T-cell (primary cell): ENCODE results near the gene GALNT11. TPM values are rescaled to one million over a fixed set of nuclear protein-coding genes. Genes with fewer than 3 reads are reported as not detected.
"Not testable (repeated sequence)": the region's sequence is repeated elsewhere in the genome, so short reads cannot be mapped to it uniquely, and the experiment has no call there.

Experiments used
- ATAC-seq, 4 experiments: fragments of 200-7000 bp in 3 of 4; fragments of 150-1000 bp in 1 of 4; cut with Tn5 transposase; replicated peaks in 1 of 4; 1 replicate in 3 of 4; 2 replicates in 1 of 4; pipeline ENCODE4 v1.10.0; 2021; ENCODE audit warnings: moderate library complexity in 3 of 4, mild to moderate bottlenecking in 2 of 4, moderate number of reproducible peaks in 1 of 4
- CTCF ChIA-PET, 2 donors: fragments of 300-600 bp; sonication (Branson Sonifier 250); formaldehyde crosslinking; loops; one replicate each; lab custom pipeline; 2022; ENCODE audit warnings: antibody characterized with exemption in 2 of 2; lab: Charles Lee
- POLR2A ChIA-PET, 2 donors: fragments of 300-600 bp; sonication (Branson Sonifier 250); formaldehyde crosslinking; loops; one replicate each; lab custom pipeline; 2022; ENCODE audit warnings: antibody characterized with exemption in 2 of 2; lab: Charles Lee
- DNase-seq, 35 experiments: peaks; one replicate each; pipeline versions ENCODE4 v3.0.0 to v3.0.0-alpha.2; 2013 to 2023
- H3K27ac ChIP-seq: one replicate; pipeline ENCODE4 v1.5.1; 2013; ENCODE audit warnings: low read length
- H3K27me3 ChIP-seq, 2 experiments: replicated peaks in 1 of 2; 1 replicate in 1 of 2; 2 replicates in 1 of 2; pipeline versions ENCODE4 v1.6.1 to v1.7.0; 2013; ENCODE audit warnings: low read length in 1 of 2, mixed read lengths in 1 of 2; ENCODE audit not compliant: control insufficient read depth in 2 of 2, insufficient read depth in 2 of 2; ENCODE audit errors: extremely low read depth in 1 of 2
- H3K36me3 ChIP-seq, 2 donors: 1 replicate in 1 of 2; 2 replicates in 1 of 2; pipeline versions ENCODE4 v1.6.1 to v1.7.0; 2013; ENCODE audit warnings: low read length in 1 of 2; ENCODE audit not compliant: control insufficient read depth in 2 of 2, insufficient read depth in 1 of 2; ENCODE audit errors: extremely low read depth in 1 of 2
- H3K4me1 ChIP-seq, 2 experiments: 1 replicate in 1 of 2; 2 replicates in 1 of 2; pipeline versions ENCODE4 v1.6.1 to v1.7.0; 2013; ENCODE audit warnings: low read length in 2 of 2, mixed read lengths in 1 of 2; ENCODE audit not compliant: insufficient read depth in 2 of 2, control insufficient read depth in 1 of 2; ENCODE audit errors: extremely low read depth in 1 of 2
- H3K4me3 ChIP-seq, 2 donors: 1 replicate in 1 of 2; 2 replicates in 1 of 2; pipeline versions ENCODE4 v1.5.1 to v1.7.0; 2013; ENCODE audit warnings: mild to moderate bottlenecking in 2 of 2, low read length in 1 of 2, moderate library complexity in 1 of 2; ENCODE audit not compliant: control insufficient read depth in 1 of 2; ENCODE audit errors: extremely low read depth in 1 of 2
- H3K9me3 ChIP-seq: 2 replicates; pipeline ENCODE4 v1.7.0; 2013
- H3K27ac Mint-ChIP-seq, 2 donors: one replicate each; pipeline ENCODE4 v1.8.0; 2020 to 2021; ENCODE audit warnings: mild to moderate bottlenecking in 2 of 2, mixed read lengths in 2 of 2
- H3K27me3 Mint-ChIP-seq, 2 donors: one replicate each; pipeline ENCODE4 v1.8.0; 2021 to 2022; ENCODE audit warnings: mixed read lengths in 2 of 2
- H3K36me3 Mint-ChIP-seq: one replicate; pipeline ENCODE4 v1.8.0; 2021; ENCODE audit warnings: mixed read lengths
- H3K4me1 Mint-ChIP-seq, 3 donors: one replicate each; pipeline ENCODE4 v1.8.0; 2020 to 2022; ENCODE audit warnings: mixed read lengths in 3 of 3, mild to moderate bottlenecking in 1 of 3
- H3K4me3 Mint-ChIP-seq, 3 donors: one replicate each; pipeline ENCODE4 v1.8.0; 2020 to 2022; ENCODE audit warnings: mild to moderate bottlenecking in 3 of 3, mixed read lengths in 3 of 3, moderate library complexity in 3 of 3
- H3K9me3 Mint-ChIP-seq, 3 donors: one replicate each; pipeline ENCODE4 v1.8.0; 2020 to 2022; ENCODE audit warnings: mixed read lengths in 3 of 3
- WGBS: methylation state at CpG from one replicate; pipeline ENCODE4 v1.1.5; 2013; ENCODE audit warnings: missing lambda C conversion rate; ENCODE audit not compliant: insufficient coverage; 5-methylcytosine and 5-hydroxymethylcytosine counted together
- total RNA-seq, 35 experiments: library from RNA in 6 of 35; stranded (reverse) in 6 of 35; fragments of 120-200 nt in 1 of 35; gene quantifications; one replicate each; pipeline versions ENCODE4 v1.2.1 to v1.2.4 and lab custom pipeline; 2013 to 2026

GALNT11 gene
- total RNA-seq, 5 donors from 2014 or later (not counting 1 experiment from before 2014, with no cell fraction given), result 20.4 to 28.2 (median 24.0) TPM

- Histone ChIP-seq H3K27me3 (no peaks in the 10 kb centered on the region), H3K4me1 (no peaks in the 10 kb centered on the region), H3K4me3 (peak overlapping the region in 1 of 2 donors; percentile 15), H3K36me3 (peaks cover 2 to 15% of the 10 kb centered on the region in 2 donors), H3K27ac (no peak overlapping the region), H3K9me3 (no peaks in the 10 kb centered on the region)
- 100% methylated on average over 1 of the region's 5 CpGs for WGBS
- Mint-ChIP-seq H3K27ac (no peak overlapping the region), H3K9me3 (peaks cover 15 to 37% (median 17%) of the 10 kb centered on the region in 3 donors), H3K27me3 (no peaks in the 10 kb centered on the region), H3K4me1 (peaks cover 5 to 18% (median 13%) of the 10 kb centered on the region in 3 donors), H3K36me3 (peaks cover 79% of the 10 kb centered on the region), H3K4me3 (no peak overlapping the region)
- DNase-seq, result no peak
- ChIA-PET POLR2A (no interaction called here), CTCF (no interaction called here)
- ATAC-seq, result no peak
Measured at GRCh38 chr7:152035817-152036216, 10.3 kb downstream of the GALNT11 start.

DNA sequence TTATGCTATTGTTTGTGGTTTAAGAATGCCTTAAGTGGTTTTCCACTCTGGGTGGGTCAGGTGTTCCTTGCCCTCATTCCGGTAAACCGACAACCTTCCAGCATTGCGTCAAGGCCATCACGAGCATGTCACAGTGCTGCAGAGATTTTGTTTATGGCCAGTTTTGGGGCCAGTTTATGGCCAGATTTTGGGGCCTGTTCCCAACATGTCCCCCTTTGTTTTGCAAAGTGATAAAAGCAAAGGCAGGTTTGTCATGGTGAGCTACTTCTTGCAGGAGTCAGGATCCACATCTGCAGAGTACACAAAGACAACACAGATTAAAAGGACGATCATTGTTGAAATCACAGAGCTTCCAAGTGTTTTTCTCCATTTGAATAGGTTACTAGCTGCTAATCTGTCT, 12.9 kb downstream of the GALNT11 start:
- H3K27me3 Mint-ChIP-seq, POLR2A ChIA-PET, H3K4me1 ChIP-seq, H3K9me3 ChIP-seq, H3K4me3 Mint-ChIP-seq, H3K27me3 ChIP-seq, DNase-seq, H3K4me3 ChIP-seq, ATAC-seq, H3K27ac ChIP-seq, H3K27ac Mint-ChIP-seq: not testable (repeated sequence)
- 94% methylated on average over 3 of the region's 5 CpGs for WGBS
- Mint-ChIP-seq H3K4me1 (peaks cover 5 to 10% (median 5%) of the 10 kb centered on the region in 3 donors), H3K36me3 (peaks cover 84% of the 10 kb centered on the region), H3K9me3 (peaks cover 15 to 48% (median 19%) of the 10 kb centered on the region in 3 donors)
- CTCF ChIA-PET, result interaction anchor here (0.6 to 0.8 kb wide), 2 partner anchors 11 to 37 kb away, joined by 3 to 4 read pairs; no protein-coding TSS in a partner anchor
- H3K36me3 ChIP-seq, result peaks cover 2 to 15% of the 10 kb centered on the region in 2 donors

GRCh38 chr7:152043086-152043485, 17.6 kb downstream of the GALNT11 start:
- H3K4me1 Mint-ChIP-seq, result peaks cover 18 to 25% (median 19%) of the 10 kb centered on the region in 3 donors
- peaks cover 10 to 60% (median 33%) of the 10 kb centered on the region in 3 donors for H3K9me3 Mint-ChIP-seq
- H3K27me3 Mint-ChIP-seq, DNase-seq, ATAC-seq, H3K4me3 ChIP-seq, CTCF ChIA-PET, H3K4me3 Mint-ChIP-seq, H3K27ac ChIP-seq, H3K27ac Mint-ChIP-seq, H3K9me3 ChIP-seq, H3K36me3 ChIP-seq, POLR2A ChIA-PET, H3K4me1 ChIP-seq, H3K27me3 ChIP-seq: not testable (repeated sequence)
- peaks cover 81% of the 10 kb centered on the region for H3K36me3 Mint-ChIP-seq
- 100% methylated on average over 3 of the region's 8 CpGs for WGBS

GRCh38 chr7:152044909-152045308, 19.4 kb downstream of the GALNT11 start:
- H3K27ac ChIP-seq, H3K27ac Mint-ChIP-seq, H3K27me3 ChIP-seq, ATAC-seq, H3K9me3 ChIP-seq, H3K4me3 Mint-ChIP-seq, H3K27me3 Mint-ChIP-seq, H3K4me1 ChIP-seq, H3K36me3 ChIP-seq, H3K4me3 ChIP-seq, CTCF ChIA-PET, DNase-seq, POLR2A ChIA-PET: not testable (repeated sequence)
- WGBS, result 100% methylated on average over 1 of the region's 3 CpGs
- Mint-ChIP-seq H3K4me1 (peaks cover 26 to 35% (median 26%) of the 10 kb centered on the region in 3 donors), H3K36me3 (peaks cover 76% of the 10 kb centered on the region), H3K9me3 (peaks cover 14 to 57% (median 32%) of the 10 kb centered on the region in 3 donors)

GRCh38 chr7:152046531-152046930, 21.1 kb downstream of the GALNT11 start:
- H3K4me1 Mint-ChIP-seq, result peaks cover 29 to 39% (median 35%) of the 10 kb centered on the region in 3 donors
- peaks cover 14 to 49% (median 30%) of the 10 kb centered on the region in 3 donors for H3K9me3 Mint-ChIP-seq
- no peaks in the 10 kb centered on the region for H3K27me3 Mint-ChIP-seq
- H3K36me3 Mint-ChIP-seq, result peaks cover 60% of the 10 kb centered on the region
- CTCF ChIA-PET, result no interaction called here
- H3K4me3 ChIP-seq, result no peak overlapping the region
- no peaks in the 10 kb centered on the region for H3K36me3 ChIP-seq
- H3K27ac ChIP-seq, result no peak overlapping the region
- H3K4me3 Mint-ChIP-seq, result no peak overlapping the region
- POLR2A ChIA-PET, result no interaction called here
- ATAC-seq, result no peak
- DNase-seq, result no peak
- no peaks in the 10 kb centered on the region for H3K4me1 ChIP-seq
- no peaks in the 10 kb centered on the region for H3K9me3 ChIP-seq
- no peak overlapping the region for H3K27ac Mint-ChIP-seq
- no peaks in the 10 kb centered on the region for H3K27me3 ChIP-seq

GRCh38 chr7:152048051-152048450, 22.6 kb downstream of the GALNT11 start:
- peaks cover 35 to 47% (median 42%) of the 10 kb centered on the region in 3 donors for H3K4me1 Mint-ChIP-seq
- H3K27me3 ChIP-seq, result no peaks in the 10 kb centered on the region
- H3K4me1 ChIP-seq, result no peaks in the 10 kb centered on the region
- no peak overlapping the region for H3K4me3 Mint-ChIP-seq
- no peak overlapping the region for H3K27ac ChIP-seq
- H3K9me3 ChIP-seq, result no peaks in the 10 kb centered on the region
- ChIA-PET POLR2A (no interaction called here), CTCF (interaction anchor here in 1 of 2 donors (0.5 kb wide), 1 partner anchor 27 kb away, joined by 3 read pairs; no protein-coding TSS in a partner anchor)
- DNase-seq, result no peak
- H3K4me3 ChIP-seq, result no peak overlapping the region
- no peaks in the 10 kb centered on the region for H3K36me3 ChIP-seq
- 100% methylated on average over 1 of the region's 2 CpGs for WGBS
- H3K27ac Mint-ChIP-seq, result no peak overlapping the region
- peaks cover 52% of the 10 kb centered on the region for H3K36me3 Mint-ChIP-seq
- H3K9me3 Mint-ChIP-seq, result peaks cover 14 to 41% (median 30%) of the 10 kb centered on the region in 3 donors
- H3K27me3 Mint-ChIP-seq, result no peaks in the 10 kb centered on the region
- ATAC-seq, result no peak
